ENCODE data around the gene RALGPS1.

- TF ChIP-seq, protein P1, sequence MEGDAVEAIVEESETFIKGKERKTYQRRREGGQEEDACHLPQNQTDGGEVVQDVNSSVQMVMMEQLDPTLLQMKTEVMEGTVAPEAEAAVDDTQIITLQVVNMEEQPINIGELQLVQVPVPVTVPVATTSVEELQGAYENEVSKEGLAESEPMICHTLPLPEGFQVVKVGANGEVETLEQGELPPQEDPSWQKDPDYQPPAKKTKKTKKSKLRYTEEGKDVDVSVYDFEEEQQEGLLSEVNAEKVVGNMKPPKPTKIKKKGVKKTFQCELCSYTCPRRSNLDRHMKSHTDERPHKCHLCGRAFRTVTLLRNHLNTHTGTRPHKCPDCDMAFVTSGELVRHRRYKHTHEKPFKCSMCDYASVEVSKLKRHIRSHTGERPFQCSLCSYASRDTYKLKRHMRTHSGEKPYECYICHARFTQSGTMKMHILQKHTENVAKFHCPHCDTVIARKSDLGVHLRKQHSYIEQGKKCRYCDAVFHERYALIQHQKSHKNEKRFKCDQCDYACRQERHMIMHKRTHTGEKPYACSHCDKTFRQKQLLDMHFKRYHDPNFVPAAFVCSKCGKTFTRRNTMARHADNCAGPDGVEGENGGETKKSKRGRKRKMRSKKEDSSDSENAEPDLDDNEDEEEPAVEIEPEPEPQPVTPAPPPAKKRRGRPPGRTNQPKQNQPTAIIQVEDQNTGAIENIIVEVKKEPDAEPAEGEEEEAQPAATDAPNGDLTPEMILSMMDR (IDR thresholded peaks at IDR 0.05), result no peak
- TF ChIP-seq POLR2A (IDR thresholded peaks at IDR 0.05), result no peak
These were observed 170.6 kb downstream of the RALGPS1 start for GRCh38 chr9:127085186-127085585.
